Endodermal cell (in vitro differentiated cells): Measurements from ENCODE around the gene ARHGAP27. TPM values are rescaled to one million over a fixed set of nuclear protein-coding genes. Genes with fewer than 3 reads are reported as not detected.
A peak's percentile ranks its signal among the peaks of the same experiment; 100 is the strongest.

Experiments used
- DNase-seq: peaks from one replicate; pipeline ENCODE4 v3.0.0-alpha.2; 2017
- H3K27ac ChIP-seq: 2 replicates; pipeline ENCODE4 v1.5.1; 2013; ENCODE audit warnings: mild to moderate bottlenecking, low read depth, low read length, moderate library complexity
- H3K27me3 ChIP-seq: 2 replicates; pipeline ENCODE4 v1.6.1; 2013; ENCODE audit warnings: mild to moderate bottlenecking, low read length, moderate library complexity; ENCODE audit not compliant: insufficient read depth, control insufficient read depth, poor library complexity, severe bottlenecking
- H3K36me3 ChIP-seq: 2 replicates; pipeline ENCODE4 v1.7.0; 2013; ENCODE audit warnings: mild to moderate bottlenecking, low read length, moderate library complexity; ENCODE audit not compliant: control insufficient read depth, insufficient read depth
- H3K4me1 ChIP-seq: one replicate; pipeline ENCODE4 v1.7.0; 2013; ENCODE audit warnings: low read length; ENCODE audit not compliant: control insufficient read depth, insufficient read depth
- H3K4me3 ChIP-seq: 2 replicates; pipeline ENCODE4 v1.5.1; 2013; ENCODE audit warnings: mild to moderate bottlenecking, low read length, moderate library complexity
- H3K9ac ChIP-seq: 2 replicates; pipeline ENCODE4 v1.6.1; 2013; ENCODE audit warnings: mild to moderate bottlenecking, low read length, moderate library complexity; ENCODE audit not compliant: poor library complexity, severe bottlenecking; ENCODE audit errors: extremely low read depth
- H3K9me3 ChIP-seq: 2 replicates; pipeline ENCODE4 v1.6.1; 2013; ENCODE audit warnings: mild to moderate bottlenecking, low read length, moderate library complexity; ENCODE audit not compliant: control insufficient read depth
- H3K27ac Mint-ChIP-seq: 2 replicates; pipeline ENCODE4 v1.8.0; 2020; ENCODE audit warnings: mixed read lengths
- H3K27me3 Mint-ChIP-seq: 2 replicates; pipeline ENCODE4 v1.8.0; 2021; ENCODE audit warnings: mild to moderate bottlenecking, mixed read lengths; ENCODE audit not compliant: insufficient read depth
- H3K36me3 Mint-ChIP-seq: 2 replicates; pipeline ENCODE4 v1.8.0; 2020; ENCODE audit warnings: low read depth, mixed read lengths
- H3K4me1 Mint-ChIP-seq: 2 replicates; pipeline ENCODE4 v1.8.0; 2020; ENCODE audit warnings: mixed read lengths
- H3K4me3 Mint-ChIP-seq: 2 replicates; pipeline ENCODE4 v1.8.0; 2020; ENCODE audit warnings: mild to moderate bottlenecking, moderate library complexity, mixed read lengths
- H3K9me3 Mint-ChIP-seq: 2 replicates; pipeline ENCODE4 v1.8.0; 2020; ENCODE audit warnings: mild to moderate bottlenecking, mixed read lengths
- CTCF ChIP-seq: fragments of 200-600 bp; sonication (generic); conservative IDR thresholded peaks from 2 replicates; pipeline ENCODE4 v1.5.0; 2021; ENCODE audit warnings: antibody characterized with exemption, mild to moderate bottlenecking
- WGBS, 2 experiments: methylation state at CpG; one replicate each; pipeline versions ENCODE4 v1.1.5 to v1.1.7; 2013; ENCODE audit warnings: missing lambda C conversion rate in 2 of 2, mixed read lengths in 1 of 2; ENCODE audit not compliant: insufficient coverage in 1 of 2, insufficient read length in 1 of 2; 5-methylcytosine and 5-hydroxymethylcytosine counted together
- total RNA-seq, 2 donors: library from RNA; stranded (reverse); fragmentation: NEBNext Ultra II Directional in 1 of 2; extraction: Animal tissue kit (Norgen Biotek cat#: 25700) in 1 of 2; gene quantifications; 2 replicates in 1 of 2; 3 replicates in 1 of 2; pipeline ENCODE4 v1.2.1, GENCODE V29; 2021

ARHGAP27 gene
- total RNA-seq, 2 donors from 2014 or later: 16.4 to 20.6 TPM

- peaks cover 20% of the 10 kb centered on the region for H3K4me1 Mint-ChIP-seq
- no peak overlapping the region for H3K4me3 Mint-ChIP-seq
- H3K4me3 ChIP-seq: no peak overlapping the region
Observed at GRCh38 chr17:45369421-45369820, 63.2 kb downstream of the ARHGAP27 start.

GRCh38 chr17:45368651-45369050, 64.0 kb downstream of the ARHGAP27 start:
- Mint-ChIP-seq H3K9me3 (no peaks in the 10 kb centered on the region), H3K36me3 (no peaks in the 10 kb centered on the region), H3K27ac (no peak overlapping the region), H3K4me1 (peaks cover 16% of the 10 kb centered on the region), H3K27me3 (no peaks in the 10 kb centered on the region), H3K4me3 (no peak overlapping the region)
- Histone ChIP-seq H3K27ac (no peak overlapping the region), H3K36me3 (no peaks in the 10 kb centered on the region), H3K27me3 (no peaks in the 10 kb centered on the region), H3K9ac (no peak overlapping the region), H3K4me3 (no peak overlapping the region), H3K9me3 (no peaks in the 10 kb centered on the region), H3K4me1 (peaks cover 4% of the 10 kb centered on the region)
- no peak for TF ChIP-seq CTCF
- DNase-seq: no peak

More at GRCh38 chr17:45369421-45369820, 63.2 kb downstream of the ARHGAP27 start:
- no peaks in the 10 kb centered on the region for H3K9me3 Mint-ChIP-seq
- no peak overlapping the region for H3K27ac Mint-ChIP-seq
- no peaks in the 10 kb centered on the region for H3K9me3 ChIP-seq
- peaks cover 4% of the 10 kb centered on the region for H3K4me1 ChIP-seq
- no peaks in the 10 kb centered on the region for H3K36me3 ChIP-seq
- no peaks in the 10 kb centered on the region for H3K27me3 ChIP-seq
- 91% methylated on average over 1 of the region's 1 CpG; no CpG with 5 or more reads in 1 of the 2 experiments for WGBS, 2 experiments
- H3K27ac ChIP-seq: no peak overlapping the region
- DNase-seq: peak; percentile 22
- H3K9ac ChIP-seq: no peak overlapping the region
- no peaks in the 10 kb centered on the region for H3K36me3 Mint-ChIP-seq
- no peaks in the 10 kb centered on the region for H3K27me3 Mint-ChIP-seq
- no peak for TF ChIP-seq CTCF

GRCh38 chr17:45367216-45367615, 65.5 kb downstream of the ARHGAP27 start:
- no peaks in the 10 kb centered on the region for H3K36me3 ChIP-seq
- peaks cover 10% of the 10 kb centered on the region for H3K4me1 Mint-ChIP-seq

More at GRCh38 chr17:45367216-45367615, 65.5 kb downstream of the ARHGAP27 start:
- no peak for TF ChIP-seq CTCF
- Histone ChIP-seq H3K4me1 (peaks cover 4% of the 10 kb centered on the region), H3K27ac (no peak overlapping the region), H3K9ac (no peak overlapping the region), H3K4me3 (no peak overlapping the region), H3K27me3 (no peaks in the 10 kb centered on the region), H3K9me3 (no peaks in the 10 kb centered on the region)
- DNase-seq: peak; percentile 48
- H3K9me3 Mint-ChIP-seq: no peaks in the 10 kb centered on the region
- no peaks in the 10 kb centered on the region for H3K36me3 Mint-ChIP-seq
- H3K27me3 Mint-ChIP-seq: peaks cover 9% of the 10 kb centered on the region
- 92 to 99% methylated on average over 7 of the region's 7 CpGs for WGBS, 2 experiments
- no peak overlapping the region for H3K4me3 Mint-ChIP-seq
- H3K27ac Mint-ChIP-seq: no peak overlapping the region
